HepG2 (cell line): ENCODE measurements around the gene AK3. TPM values are rescaled to one million over a fixed set of nuclear protein-coding genes. Genes with fewer than 3 reads are reported as not detected.

Experiments used
- ELK4 ChIP-seq: sonication (generic); formaldehyde crosslinking; IDR thresholded peaks from 2 replicates; pipeline ENCODE4 v1.9.0; 2021; ENCODE audit warnings: missing genetic modification reagents, borderline replicate concordance
- HNF1B ChIP-seq: sonication (generic); formaldehyde crosslinking; IDR thresholded peaks from 2 replicates; pipeline ENCODE4 v1.5.1; 2020; ENCODE audit warnings: mild to moderate bottlenecking, moderate library complexity, missing genetic modification reagents
- MXD3 ChIP-seq: IDR thresholded peaks from 2 replicates; pipeline ENCODE4 v1.6.1; 2016; ENCODE audit warnings: mild to moderate bottlenecking, missing biosample characterization, missing genetic modification reagents
- RBAK ChIP-seq: sonication (generic); formaldehyde crosslinking; IDR thresholded peaks from 2 replicates; pipeline ENCODE4 v1.5.1; 2020; ENCODE audit warnings: mild to moderate bottlenecking, missing genetic modification reagents
- RFX5 ChIP-seq: IDR thresholded peaks from 2 replicates; pipeline ENCODE4 v1.6.1; 2011; ENCODE audit warnings: low read depth, low read length, improper control_type of control experiment
- ZFP41 ChIP-seq: sonication (generic); formaldehyde crosslinking; IDR thresholded peaks from 2 replicates; pipeline ENCODE4 v1.4.0; 2020; ENCODE audit warnings: mild to moderate bottlenecking, missing genetic modification reagents, borderline replicate concordance
- ZFP82 ChIP-seq: sonication (generic); formaldehyde crosslinking; IDR thresholded peaks from 2 replicates; pipeline ENCODE4 v1.5.1; 2020; ENCODE audit warnings: mild to moderate bottlenecking, missing genetic modification reagents, borderline replicate concordance
- ZHX2 ChIP-seq, 2 experiments: sonication (generic) in 1 of 2; formaldehyde crosslinking in 1 of 2; IDR thresholded peaks; 2 replicates each; pipeline versions ENCODE4 v1.6.1 to v1.9.0; 2014 to 2022; ENCODE audit warnings: antibody characterized with exemption in 1 of 2, borderline replicate concordance in 1 of 2, inconsistent platforms in 1 of 2, low read depth in 1 of 2, missing genetic modification reagents in 1 of 2
- ZMAT5 ChIP-seq: sonication (generic); formaldehyde crosslinking; IDR thresholded peaks from 2 replicates; pipeline ENCODE4 v1.5.0; 2020; ENCODE audit warnings: mild to moderate bottlenecking, low read depth, missing genetic modification reagents, borderline replicate concordance
- ZNF180 ChIP-seq: sonication (generic); formaldehyde crosslinking; IDR thresholded peaks from 2 replicates; pipeline ENCODE4 v1.4.0; 2020; ENCODE audit warnings: low read depth, missing genetic modification reagents, borderline replicate concordance
- ZNF335 ChIP-seq: sonication (generic); formaldehyde crosslinking; IDR thresholded peaks from 2 replicates; pipeline ENCODE4 v1.4.0; 2020; ENCODE audit warnings: missing genetic modification reagents
- ZNF512B ChIP-seq: sonication (generic); formaldehyde crosslinking; IDR thresholded peaks from 2 replicates; pipeline ENCODE4 v1.5.1; 2020; ENCODE audit warnings: missing genetic modification reagents, mild to moderate bottlenecking, borderline replicate concordance
- ZNF549 ChIP-seq: sonication (generic); formaldehyde crosslinking; IDR thresholded peaks from 2 replicates; pipeline ENCODE4 v1.5.0; 2020; ENCODE audit warnings: missing genetic modification reagents
- polyA plus RNA-seq, 8 experiments: library from polyadenylated mRNA; depleted of rRNA in 3 of 8; stranded (reverse) in 7 of 8; unstranded in 1 of 8; fragments of >200 nt; fragmentation: Illumina TruSeq in 4 of 8; extraction: Trizol in 4 of 8; gene quantifications; 2 replicates each; pipeline versions ENCODE4 v1.2.1 to v1.2.3, GENCODE V29; 2011 to 2016; ENCODE audit warnings: low read depth in 4 of 8, missing spikeins in 1 of 8, mixed read lengths in 1 of 8; ENCODE audit not compliant: insufficient read depth in 1 of 8
- total RNA-seq, 5 experiments: library from RNA; depleted of rRNA; stranded (reverse); fragments of >200 nt; fragmentation: Illumina TruSeq; extraction: Trizol; gene quantifications; 2 replicates each; pipeline ENCODE4 v1.2.3, GENCODE V29; 2016; ENCODE audit warnings: low read depth in 1 of 5

AK3 gene
- total and polyA plus RNA-seq, 2 of the 13 experiments (the other 11 are each of a cell fraction or from before 2014, with no cell fraction given), result 76.8 to 109 TPM

GRCh38 chr9:4666042-4666699 lies 74.8 kb downstream of the AK3 start, which contains the start of gene SPATA6L (continued):
- TF ChIP-seq HNF1B (CRISPR knock-in tag) (0 out of 2 replicates have a peak, but pooled peaks have one; percentile 53), RBAK (CRISPR knock-in tag) (no peak), ZNF549 (CRISPR knock-in tag) (no peak), ZFP41 (CRISPR knock-in tag) (no peak), ZHX2 (IDR thresholded peaks at IDR 0.05; ENCODE audit: low read depth) (no peak), ZHX2 (CRISPR knock-in tag; IDR thresholded peaks at IDR 0.05; ENCODE audit: borderline replicate concordance) (no peak), ZNF180 (CRISPR knock-in tag) (no peak), ZNF335 (CRISPR knock-in tag) (no peak), ZMAT5 (CRISPR knock-in tag) (no peak), MXD3 (peak; percentile 57; the same call in 1 of the 2 replicates), RFX5 (0 out of 2 replicates have a peak, but pooled peaks have one; percentile 6), ELK4 (CRISPR knock-in tag) (no peak), ZFP82 (CRISPR knock-in tag) (no peak), ZNF512B (CRISPR knock-in tag) (peak; percentile 93; the same call in 1 of the 2 replicates)
